ENCODE results near the gene TACR1. TPM values are rescaled to one million over a fixed set of nuclear protein-coding genes. Genes with fewer than 3 reads are reported as not detected.
A peak's percentile ranks its signal among the peaks of the same experiment; 100 is the strongest.
"Not testable (repeated sequence)": the region's sequence is repeated elsewhere in the genome, so short reads cannot be mapped to it uniquely, and the experiment has no call there.

The TACR1 gene, protein sequence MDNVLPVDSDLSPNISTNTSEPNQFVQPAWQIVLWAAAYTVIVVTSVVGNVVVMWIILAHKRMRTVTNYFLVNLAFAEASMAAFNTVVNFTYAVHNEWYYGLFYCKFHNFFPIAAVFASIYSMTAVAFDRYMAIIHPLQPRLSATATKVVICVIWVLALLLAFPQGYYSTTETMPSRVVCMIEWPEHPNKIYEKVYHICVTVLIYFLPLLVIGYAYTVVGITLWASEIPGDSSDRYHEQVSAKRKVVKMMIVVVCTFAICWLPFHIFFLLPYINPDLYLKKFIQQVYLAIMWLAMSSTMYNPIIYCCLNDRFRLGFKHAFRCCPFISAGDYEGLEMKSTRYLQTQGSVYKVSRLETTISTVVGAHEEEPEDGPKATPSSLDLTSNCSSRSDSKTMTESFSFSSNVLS
- 0.39 TPM for total RNA-seq

DNA sequence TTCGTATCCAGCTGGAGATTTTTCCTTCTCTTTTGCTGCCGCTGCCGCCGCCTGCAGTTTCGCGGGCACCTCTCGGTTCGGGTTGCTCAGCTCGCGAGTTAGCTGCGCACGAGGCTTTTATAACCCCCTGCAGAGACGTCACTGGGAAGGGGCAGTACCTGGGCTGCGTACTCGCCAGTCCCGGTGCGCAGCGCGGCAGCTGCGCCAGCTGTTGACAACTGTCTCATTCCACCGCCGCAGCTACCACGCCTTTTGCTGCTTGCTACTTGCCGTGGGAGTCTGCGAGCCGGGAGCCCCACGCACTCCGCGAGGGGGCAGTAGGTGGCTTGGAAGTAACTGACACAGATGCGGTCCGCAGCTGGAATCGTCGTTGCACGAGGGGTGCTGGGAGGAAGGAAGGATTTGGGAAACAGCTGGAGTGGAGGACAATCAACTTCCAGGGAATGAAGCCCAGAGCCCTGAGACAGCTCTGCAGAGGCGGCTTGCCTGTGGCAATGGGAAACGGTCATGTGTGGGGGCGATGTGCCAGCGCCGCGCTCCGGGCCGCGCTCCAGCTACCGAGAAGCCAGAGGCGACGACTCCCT, at the start of gene TACR1:
TSS of gene TACR1 (minus strand) at position 93 of the 584 bp plus-strand sequence. CDS start 586 bp downstream, outside the sequence.
- DNase-seq = peak; percentile 52

DNA sequence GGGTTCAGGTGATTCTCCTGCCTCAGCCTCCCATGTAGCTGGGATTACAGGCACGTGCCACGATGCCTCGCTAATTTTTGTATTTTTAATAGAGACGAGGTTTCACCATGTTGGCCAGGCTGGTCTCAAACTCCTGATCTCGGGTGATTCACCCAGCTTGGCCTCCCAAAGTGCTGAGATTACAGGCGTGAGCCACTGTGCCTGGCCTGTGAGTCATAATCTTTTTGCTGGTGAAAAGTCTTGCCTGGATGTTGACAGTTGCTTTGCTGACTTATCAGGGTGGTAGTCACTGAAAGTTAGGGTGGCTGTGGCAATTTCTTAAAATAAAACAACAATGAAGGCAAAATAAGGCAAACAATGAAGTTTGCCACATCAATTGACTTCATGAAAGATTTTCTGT, 49.3 kb upstream of the TACR1 start:
- not testable (repeated sequence) for DNase-seq

DNA sequence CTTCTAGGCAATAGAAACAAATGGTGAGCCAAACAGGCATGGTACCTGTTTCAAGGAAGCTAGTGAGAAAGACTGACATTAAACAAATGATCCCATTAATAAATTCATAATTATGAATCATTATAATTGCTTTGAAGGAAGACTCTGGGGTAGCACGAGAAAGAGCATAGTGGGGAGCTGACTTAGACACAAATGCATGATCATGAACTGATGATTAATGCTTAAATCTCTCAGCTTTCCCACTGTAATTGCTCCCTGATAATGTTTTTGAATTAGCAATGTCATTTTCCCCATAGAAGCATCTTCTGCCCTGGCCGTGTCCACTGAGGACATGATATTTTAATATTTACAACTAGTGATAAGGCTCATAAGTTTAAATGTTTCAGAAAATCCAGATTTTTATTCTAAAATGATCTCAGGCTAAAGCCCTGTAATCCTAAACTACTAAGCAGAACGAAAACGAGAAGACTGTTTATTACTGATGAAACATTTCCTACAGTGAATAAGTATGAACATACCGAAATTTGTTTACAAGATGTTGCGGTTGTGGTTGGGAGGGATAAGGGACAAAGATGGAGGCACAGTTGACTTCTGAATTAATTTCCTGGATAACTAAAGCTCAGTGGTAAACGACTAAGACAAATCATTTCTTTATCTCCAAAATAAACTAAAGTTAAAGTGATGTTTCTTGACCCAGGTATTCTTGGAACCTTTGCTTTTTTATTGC, 47.3 kb upstream of the TACR1 start:
- no peak for DNase-seq

DNA sequence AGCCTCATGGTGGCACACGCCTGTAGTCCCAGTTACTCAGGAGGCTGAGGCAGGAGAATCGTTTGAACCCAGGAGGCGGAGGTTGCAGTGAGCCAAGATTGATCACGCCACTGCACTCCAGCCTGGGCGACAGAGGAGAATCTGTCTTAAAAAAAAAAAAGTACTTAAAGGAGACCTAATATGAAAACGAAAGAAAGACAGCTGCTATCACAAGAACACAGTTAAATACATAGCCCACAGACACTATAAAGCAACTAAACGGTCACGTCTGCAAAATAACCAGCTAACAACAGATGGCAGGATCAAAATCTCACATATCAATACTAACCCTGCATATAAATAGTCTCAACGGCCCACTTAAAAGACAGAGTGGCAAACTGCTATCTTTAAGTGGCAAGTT, 43.9 kb upstream of the TACR1 start:
- no peak for DNase-seq

DNA sequence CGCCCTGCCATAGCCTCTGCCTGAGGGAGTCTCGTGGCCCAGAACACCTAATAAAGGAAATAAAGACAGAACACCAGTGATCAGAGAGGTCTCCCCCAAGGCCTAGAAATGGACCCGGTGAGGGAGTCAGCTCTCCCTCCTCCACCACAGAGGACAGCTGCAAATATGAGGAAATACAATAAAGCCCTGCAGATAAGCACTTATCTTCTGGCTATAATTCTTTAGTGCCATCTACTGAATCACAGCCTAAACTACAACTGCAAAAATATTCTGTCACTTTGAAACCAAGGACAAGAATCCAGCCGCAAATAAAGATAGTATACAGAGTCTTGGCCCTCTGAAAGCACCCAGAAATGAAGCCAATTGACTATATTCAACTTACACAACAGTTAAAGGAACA, 42.4 kb upstream of the TACR1 start:
- no peak for DNase-seq

DNA sequence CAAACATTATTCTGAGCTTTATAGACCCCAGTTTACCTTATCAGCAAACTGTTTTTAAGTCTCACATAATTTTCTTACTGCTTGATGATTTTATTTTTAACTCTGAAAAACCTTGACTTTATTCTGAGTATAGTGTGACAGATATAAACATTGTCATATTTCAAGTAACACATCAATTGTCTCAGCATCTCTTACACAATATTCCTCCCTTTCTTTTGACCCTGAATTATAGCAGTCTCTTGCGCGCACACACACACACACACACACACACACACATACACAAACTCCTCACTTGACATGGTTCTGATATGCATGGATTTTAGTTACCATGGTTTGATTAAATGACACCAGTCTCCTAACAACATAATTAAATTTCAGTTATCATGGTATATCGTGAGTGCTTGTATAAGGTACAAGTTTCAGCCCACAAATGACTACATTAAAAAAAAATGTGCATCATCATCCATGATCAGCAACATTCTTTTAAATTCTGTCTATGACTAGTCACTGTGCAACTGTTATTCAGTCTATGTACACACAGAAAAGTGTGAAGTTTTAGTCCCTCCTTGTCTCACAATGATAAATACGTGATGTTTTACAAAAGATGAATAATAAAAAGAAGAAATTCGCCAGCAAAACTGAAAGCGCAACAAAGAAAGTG, 39.5 kb upstream of the TACR1 start:
- no peak for DNase-seq

DNA sequence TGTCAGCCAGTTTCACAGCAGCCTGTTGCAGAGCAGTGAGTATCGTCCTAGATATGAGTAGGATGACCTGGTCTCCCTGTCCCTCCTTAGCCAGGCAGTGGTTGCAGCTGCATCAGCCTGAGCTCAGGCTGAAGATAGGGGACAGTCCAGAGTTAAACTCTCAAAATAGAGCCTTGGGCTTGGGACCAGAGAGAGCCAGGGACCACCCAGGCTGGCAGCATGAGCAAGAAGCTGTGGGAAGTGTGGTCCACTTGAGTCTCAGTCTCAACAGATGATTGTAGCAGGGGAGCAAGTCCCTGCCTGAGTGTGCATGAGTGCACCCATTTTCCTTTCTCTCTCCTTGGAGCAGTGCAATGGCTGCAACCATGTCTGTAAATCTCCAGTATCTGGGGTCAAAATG, 38.0 kb upstream of the TACR1 start:
- DNase-seq = no peak

DNA sequence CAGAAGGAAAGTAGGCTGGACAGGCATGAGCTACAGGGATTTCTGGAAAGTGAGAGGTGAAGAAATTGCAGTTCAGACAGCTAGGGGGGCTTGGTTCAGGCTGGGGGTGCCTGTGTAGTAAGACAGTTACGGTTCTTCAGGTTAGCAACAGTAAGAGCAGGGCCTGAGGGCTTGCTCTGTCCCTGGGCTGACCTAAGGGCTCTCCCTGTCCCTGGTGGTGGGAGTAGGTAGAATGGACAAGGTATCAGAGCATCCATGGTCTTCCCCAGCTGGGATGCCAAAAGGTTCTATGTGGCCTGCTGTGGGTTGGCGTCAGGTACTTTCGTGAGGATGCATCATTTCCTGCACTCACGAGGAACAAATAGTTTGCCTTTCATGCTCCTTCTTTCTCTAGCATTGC, 34.6 kb upstream of the TACR1 start:
- no peak for DNase-seq

DNA sequence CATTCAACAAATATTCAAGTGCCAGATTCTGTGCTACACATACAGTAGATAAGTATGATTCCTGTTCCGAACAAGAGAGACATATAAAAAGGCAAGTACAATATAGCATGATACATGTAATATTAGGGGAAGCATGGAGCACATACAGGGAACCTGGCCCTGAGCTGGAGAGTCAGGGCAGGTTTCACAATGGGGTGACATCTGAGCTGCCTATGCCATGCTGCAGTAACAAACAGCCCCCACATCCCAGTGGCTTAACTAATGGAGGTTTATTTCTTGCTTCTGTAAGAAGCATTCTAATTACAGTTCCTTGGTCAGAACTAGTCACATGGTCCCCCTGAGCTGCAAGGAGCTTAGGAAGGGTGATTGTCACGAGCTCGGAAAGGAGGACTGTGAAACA, 27.3 kb upstream of the TACR1 start:
- DNase-seq = no peak

DNA sequence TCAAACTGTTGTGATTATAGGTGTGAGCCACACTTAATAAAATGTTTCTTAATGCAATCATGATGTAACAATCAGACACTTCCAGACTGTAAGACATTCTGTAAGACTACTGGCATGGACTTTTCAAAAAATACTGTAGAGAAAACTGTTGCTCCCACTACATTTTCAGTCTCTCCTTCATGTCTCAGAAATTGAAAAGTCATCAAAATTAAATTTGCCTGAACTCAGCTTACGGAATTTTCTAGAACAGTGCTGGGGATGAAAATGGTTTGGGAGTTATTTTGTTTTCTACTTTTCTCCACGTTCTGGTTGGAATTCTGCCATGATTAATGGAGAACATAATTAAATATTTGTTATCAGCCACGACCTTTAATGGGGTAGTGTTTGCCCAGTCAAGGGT, 26.8 kb upstream of the TACR1 start:
- DNase-seq = no peak

DNA sequence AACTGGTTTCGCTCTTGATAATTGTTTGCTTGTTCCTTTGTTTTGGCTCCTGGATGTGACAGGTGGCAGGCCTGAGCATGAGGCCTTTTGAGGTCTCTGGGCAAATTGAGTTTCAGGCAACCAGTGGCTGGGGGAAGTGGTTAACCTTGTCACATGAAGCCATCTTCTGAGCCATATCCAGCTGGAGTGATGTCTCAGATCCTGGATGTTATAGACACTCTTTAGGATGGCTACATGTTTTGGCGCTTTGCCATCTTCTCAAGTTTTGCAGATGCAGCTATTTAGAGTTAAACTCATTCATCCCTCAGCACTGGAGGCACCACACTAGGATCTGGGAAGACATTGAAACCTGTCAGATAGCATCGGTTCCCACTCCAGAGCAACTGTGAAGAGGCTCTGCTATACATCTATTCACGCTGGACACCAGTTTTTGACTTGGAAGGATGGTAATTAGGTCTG, 25.3 kb upstream of the TACR1 start:
- no peak for DNase-seq

DNA sequence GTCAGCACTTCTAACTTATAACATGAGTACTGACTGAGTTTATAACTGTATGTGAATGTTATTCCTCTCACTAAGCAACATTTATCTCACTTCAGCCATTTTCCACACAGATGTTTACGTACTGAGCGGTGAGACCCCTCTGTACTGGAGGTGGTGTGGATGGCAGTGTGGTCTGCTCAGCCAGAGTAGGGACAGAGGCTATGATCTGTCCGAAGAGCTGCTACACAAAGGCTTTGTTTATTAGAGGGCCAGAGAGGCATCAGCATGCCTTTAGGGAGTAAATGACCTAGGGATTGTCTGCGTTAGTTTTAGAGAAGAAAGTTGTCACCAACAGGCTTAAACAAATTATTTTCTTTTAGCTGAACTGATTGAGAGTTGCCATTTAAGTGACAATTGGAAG, 23.2 kb upstream of the TACR1 start:
- no peak for DNase-seq

DNA sequence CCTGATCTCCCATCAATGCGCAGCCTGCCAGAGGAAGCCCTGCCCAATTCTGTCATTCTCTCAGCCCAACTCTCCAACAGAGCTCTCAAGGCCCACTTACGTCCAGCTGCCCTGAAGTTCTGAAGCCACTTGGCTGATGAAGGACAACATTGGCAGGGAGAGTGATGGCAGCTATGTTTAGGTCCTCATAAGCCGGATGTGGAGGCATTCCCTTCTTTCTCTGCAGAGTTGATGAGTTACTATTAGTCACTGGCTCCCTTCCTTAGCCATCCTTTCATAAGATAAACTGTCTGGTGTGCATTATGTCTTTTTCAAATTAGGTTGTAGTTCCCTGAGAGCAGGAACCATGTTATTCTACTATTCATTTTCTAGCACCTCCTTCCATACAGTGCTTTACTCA, 22.5 kb upstream of the TACR1 start:
- no peak for DNase-seq

DNA sequence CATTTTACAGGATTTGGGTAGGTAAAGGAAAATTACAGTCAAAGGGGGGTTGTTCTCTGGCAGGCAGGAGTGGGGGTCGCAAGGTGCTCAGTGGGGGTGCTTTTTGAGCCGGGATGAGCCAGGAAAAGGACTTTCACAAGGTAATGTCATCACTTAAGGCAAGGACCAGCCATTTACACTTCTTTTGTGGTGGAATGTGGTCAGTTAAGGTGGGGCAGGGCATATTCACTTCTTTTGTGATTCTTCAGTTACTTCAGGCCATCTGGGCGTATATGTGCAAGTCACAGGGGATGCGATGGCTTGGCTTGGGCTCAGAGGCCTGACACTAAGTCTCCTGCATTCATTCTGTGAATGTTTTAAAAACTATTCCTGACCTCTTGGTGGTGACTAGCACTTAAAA, 19.9 kb upstream of the TACR1 start:
- DNase-seq = not testable (repeated sequence)

DNA sequence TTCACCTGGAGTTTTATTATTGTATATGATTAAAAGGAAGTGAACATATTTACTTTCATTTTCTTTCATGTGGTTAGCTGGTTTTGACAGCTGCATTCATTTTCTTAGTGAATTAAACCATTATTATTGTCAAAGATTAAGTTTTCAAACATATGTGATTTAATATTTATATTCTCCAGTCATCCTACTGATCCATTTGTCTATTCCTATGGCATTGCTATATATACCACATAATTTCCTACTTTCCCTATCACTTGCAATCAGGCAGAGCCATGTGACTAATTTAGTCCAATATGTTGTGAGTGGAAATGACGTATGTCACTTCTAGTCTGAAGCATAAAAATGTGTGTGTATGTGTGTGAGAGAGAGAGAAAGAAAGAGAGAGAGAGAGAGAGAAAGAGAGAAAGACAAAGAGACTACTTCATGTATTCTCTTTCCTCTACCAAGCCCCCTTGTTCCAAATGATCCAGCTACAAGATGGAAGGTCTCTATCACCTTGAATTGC, 12.0 kb upstream of the TACR1 start:
- DNase-seq = no peak

DNA sequence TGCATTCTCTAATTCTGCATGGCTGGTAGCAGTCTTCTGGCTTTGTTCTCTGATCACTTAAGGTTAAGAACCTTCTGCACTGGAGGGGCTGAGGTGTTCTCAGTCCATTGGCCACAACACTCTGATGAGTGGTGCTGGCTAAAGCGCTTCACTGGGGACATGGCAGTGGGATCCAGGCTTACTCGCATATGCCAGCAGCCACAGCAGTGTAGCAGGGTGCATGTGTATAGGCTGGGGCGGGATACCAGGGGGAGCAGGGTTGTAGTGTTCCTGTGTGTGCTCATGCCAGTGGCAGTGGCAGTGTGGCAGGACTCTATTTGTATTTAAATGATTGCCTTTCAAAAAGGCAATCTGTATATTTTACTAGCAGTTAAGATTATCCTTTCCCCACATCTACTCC, 11.1 kb upstream of the TACR1 start:
- no peak for DNase-seq

DNA sequence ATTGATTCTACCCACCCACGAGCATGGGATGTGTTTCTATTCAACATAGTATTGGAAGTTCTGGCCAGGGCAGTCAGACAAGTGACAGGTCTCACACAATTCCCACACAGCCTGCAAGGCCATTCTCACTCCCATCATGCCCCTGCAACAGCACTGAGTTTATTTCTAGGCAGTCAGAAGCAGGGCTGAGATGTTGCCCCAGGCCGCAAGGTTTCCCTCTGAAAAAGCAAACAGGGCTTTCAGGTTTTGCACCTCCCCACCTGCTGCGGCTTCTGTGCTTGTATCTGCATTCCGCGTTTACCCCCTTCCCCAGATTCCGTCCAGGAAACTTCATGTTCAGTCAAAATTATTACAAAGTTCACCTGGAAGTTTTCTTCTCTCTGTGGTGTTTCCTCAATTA, 9.4 kb upstream of the TACR1 start:
- DNase-seq = no peak

DNA sequence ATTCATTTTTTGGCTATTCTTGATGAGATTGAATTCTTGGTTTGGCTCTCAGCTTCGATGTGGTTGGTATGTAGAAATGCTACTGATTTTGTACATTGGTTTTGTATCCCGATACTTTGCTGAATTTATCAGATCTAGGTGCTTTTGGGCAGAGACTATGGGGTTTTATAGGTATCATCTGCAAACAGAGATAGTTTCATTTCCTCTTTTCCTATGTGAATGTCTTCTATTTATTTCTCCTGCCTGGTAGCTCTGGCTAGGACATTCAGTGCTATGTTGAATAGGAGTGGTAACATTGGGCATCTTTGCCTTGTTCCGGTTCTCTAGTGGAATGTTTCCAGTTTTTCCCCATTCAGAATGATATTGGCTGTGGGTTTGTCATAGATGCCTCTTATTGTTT, 5.5 kb upstream of the TACR1 start:
- no peak for DNase-seq

DNA sequence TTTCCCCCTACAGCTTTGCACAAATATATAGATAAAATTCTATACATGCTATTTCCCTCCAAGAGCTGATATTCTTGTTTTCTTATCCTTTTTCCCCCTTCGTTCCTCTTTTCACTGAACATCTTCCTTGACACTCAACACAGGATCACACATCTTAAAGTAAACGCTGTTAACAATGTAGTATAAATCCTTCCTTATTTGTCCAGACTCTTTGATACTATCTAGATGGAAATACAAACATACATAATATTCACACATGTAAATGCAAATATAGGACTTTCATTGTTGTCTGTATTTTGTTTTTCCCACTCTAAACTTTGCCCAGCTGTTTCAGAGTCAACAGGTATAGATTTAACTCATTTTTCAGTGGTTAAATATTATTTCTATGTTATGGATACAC, 3.0 kb upstream of the TACR1 start:
- no peak for DNase-seq

DNA sequence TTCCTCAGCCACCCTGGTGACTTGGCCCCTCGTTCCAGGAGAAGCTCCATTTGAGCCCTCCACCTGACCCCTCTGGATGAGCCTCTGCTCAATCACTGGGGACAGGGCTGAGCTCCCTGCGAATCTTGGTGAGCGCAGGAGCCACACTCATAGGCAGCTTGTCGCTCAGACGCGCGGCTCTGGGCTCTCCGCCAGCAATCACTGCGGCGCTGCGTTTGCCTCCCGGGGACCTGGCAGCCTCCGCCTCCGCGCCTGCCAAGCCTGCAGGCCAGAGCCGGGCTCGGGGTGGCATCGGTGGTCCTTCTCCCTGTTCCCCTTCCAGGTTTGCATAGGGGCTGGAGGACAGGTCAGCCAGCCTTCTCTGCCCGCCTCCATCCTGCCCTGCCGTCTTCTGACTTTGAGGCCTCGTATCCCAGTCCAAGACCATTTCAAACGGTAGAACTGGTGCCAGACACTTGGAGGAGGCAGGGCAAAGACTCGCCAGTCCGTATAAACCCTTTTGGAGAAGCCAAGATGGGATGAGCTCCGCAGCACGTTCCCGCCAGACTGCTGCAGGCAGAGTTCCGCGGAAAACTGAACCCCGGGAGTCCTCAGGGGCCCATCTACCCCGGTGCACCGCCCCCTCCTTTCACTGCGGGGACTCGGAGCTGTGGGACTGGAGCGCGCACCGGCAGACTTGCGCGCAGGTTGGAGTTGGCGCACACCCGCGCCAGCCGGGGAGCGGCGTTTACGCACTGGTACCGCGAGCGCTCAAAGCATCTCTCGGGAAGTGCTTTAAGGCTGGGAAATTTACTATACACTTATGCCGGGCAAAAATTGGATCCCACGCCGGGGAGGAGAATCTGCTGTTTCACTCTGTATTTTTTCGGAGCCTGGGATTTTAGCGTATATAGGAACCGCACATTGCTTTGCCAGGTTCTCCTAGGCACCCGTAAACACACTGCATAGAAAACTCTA, 1.1 kb upstream of the TACR1 start:
- DNase-seq = no peak

DNA sequence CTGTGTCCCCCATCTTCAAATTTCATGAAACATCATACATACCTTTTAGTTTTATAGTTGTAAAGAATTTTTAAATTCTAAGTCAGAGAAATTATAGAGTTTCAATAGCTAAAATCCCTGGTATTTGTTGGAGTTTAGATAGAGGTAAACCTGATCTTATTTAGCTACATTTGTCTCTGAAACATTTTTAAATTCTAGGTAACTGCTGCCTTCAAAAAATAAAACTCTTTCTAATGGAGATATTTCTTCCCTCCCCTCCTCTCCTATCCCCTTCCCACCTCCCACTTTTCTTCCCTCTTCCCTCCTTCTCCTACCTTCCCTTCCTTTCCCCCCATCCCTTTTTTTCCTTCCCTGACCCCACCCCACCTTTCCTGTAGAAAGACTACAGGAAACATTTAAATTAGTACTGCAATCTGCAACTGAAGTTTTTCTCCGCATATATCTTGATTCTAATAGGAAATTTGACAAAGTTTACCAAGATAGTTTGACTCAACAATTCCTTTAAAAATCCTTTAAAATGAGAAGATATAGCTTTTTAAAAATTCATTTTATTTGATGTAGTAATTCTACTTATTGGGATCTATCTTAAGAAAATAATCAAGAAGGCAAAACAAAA, 4.1 kb downstream of the TACR1 start:
- no peak for DNase-seq
